Stimulated activated CD8-positive, alpha-beta memory T cell treated with anti-CD3 and anti-CD28 coated beads, Interleukin-15, amount 100 ng/mL, for 4 hours (primary cell): ENCODE results near the gene WDFY4.
"Not testable (repeated sequence)": the region's sequence is repeated elsewhere in the genome, so short reads cannot be mapped to it uniquely, and the experiment has no call there.

Experiments used
- DNase-seq, 2 donors: peaks; one replicate each; pipeline ENCODE4 v3.0.0-alpha.2; 2020; ENCODE audit warnings: low read depth in 2 of 2

The WDFY4 gene, protein sequence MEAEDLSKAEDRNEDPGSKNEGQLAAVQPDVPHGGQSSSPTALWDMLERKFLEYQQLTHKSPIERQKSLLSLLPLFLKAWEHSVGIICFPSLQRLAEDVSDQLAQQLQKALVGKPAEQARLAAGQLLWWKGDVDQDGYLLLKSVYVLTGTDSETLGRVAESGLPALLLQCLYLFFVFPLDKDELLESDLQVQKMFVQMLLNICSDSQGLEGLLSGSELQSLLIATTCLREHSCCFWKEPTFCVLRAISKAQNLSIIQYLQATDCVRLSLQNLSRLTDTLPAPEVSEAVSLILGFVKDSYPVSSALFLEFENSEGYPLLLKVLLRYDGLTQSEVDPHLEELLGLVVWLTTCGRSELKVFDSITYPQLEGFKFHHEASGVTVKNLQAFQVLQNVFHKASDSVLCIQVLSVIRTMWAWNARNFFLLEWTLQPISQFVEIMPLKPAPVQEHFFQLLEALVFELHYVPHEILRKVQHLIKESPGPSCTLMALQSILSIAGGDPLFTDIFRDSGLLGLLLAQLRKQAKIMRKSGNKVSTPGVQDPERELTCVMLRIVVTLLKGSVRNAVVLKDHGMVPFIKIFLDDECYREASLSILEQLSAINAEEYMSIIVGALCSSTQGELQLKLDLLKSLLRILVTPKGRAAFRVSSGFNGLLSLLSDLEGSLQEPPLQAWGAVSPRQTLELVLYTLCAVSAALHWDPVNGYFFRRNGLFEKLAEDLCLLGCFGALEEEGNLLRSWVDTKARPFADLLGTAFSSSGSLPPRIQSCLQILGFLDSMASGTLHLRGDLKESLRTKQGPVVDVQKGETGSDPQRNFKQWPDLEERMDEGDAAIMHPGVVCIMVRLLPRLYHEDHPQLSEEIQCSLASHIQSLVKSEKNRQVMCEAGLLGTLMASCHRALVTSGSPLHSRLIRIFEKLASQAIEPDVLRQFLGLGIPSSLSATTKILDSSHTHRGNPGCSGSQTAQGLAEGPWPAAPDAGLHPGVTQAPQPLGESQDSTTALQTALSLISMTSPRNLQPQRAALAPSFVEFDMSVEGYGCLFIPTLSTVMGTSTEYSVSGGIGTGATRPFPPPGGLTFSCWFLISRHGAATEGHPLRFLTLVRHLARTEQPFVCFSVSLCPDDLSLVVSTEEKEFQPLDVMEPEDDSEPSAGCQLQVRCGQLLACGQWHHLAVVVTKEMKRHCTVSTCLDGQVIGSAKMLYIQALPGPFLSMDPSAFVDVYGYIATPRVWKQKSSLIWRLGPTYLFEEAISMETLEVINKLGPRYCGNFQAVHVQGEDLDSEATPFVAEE (N-terminal part only)

DNA sequence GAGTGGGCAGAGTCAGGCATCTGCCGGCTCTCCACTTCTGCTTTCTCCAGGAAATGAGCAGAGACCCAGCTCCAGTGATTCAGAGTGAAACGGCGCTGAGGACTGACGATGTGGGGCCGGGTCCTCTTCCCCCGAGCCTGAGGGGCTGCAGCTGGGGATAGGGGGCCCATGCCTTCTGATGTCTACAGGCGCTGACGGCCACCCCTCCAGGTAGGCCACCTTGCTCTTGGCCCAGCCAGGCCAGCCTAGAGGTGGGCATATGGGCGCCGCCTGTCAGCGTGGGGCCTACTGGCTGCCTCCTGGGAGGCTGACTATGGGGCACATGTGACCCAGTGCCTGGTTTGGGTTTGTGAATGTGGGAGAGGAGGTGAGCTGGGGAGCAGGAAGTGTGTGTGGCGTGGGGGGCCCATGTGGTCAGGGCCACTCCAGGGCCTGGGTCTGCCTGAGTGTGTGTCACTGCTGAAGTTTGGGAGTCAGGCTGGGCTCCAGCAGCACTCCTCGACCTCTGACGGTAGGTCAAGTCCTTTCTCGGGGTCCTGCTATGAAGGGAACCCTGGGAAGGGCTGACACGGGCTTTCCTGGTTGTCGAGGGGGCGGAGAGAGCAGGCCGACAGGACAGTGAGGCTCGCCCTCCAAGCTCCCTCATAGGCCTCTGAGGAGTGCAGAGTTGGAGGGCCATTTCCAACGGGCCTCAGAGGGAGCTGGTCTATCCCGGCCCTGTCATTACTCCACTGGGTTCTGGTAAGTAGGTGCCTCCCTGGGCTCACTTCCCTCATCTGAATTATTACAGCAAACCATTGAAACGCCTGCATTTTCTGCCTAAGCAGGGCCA, at the start of gene WDFY4:
TSS of gene WDFY4 (plus strand) at position 82 of the 832 bp plus-strand sequence. CDS start 24,860 bp downstream, outside the sequence.
- DNase-seq, result no peak

DNA sequence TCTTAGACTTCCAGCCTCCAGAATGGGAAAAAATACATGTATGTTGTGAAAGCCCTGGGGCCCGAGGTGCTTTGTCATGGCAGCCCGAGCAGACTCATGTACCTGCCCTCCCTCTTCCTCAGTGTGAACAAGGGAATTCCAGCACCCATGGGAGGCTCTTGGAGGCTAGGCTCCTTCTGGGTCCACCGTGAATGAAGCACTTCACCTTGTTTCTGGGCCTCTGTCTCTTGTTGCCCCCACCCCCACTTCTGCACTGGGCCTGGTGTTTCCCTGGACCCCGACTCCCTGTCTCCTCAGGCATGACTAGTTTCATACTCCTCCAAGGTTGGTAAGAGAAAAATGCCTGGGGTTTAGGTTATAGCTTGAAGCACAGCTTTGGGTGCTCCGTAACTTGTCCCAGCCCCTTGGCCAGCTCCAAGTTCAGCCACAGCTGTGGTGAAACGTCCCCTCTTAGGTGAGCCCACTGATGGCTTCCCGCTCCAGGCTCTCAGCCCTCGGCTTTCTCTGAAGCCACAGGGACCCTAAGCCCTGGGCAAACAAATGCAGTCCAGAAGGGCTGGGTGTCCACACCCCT, 49.6 kb upstream of the WDFY4 start:
- DNase-seq, result no peak

DNA sequence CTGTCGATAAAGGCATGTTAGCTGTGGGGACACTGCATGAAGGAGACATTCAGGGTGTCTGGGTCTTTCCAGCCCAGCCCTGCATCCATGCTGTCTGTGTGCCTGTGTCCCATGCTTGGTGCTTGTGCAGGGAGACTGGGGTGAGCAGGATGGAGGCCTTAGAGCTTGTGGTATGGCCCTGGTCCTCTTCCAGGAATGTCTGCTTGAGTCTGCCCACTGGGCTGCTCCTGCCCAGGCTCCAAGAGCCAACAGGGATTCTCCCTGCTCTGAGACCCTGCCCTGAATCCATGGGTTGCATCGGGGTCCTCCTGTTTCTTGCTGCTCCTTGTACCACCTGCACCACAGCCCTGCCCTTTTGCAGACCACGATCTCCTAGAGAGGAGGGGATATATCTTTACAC, 48.4 kb upstream of the WDFY4 start:
- DNase-seq, result no peak

DNA sequence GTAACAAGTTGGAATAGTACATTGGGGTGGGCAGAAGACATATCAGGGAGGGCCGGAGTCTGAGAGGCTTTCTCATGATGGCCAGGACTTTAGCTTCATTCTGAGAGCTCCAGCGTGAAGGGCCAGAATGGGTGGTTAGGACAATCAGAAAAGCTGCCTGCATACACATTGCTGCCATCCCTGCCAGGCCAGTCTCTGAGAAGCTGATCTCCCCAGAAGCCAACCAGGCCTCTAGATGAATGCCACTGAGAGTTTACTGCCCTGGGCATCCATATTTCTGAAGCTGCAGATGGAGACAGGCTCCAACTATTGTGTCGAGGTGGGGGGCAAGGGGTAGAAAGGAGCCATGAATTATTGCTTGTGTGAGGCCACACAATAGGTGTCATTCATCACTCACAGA, 47.8 kb upstream of the WDFY4 start:
- no peak for DNase-seq

DNA sequence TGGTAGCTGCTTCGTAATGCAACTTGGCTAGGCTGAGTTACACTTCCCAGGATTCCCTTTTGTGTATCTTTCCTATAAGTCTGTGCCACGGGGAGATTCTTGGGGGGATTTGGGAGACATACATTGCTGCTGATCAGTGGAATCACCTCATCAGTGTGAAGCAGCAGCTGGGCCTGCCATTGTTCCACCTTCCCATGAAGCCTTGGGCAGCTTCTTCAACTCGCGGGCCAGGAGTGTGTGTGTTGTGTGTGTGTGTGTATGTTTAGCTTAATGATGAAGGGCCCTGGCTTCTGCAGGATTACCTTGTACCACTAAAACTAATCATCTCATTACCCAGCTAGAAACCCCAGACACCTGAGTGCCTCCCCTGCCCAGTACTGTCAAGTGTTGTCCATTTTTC, 46.5 kb upstream of the WDFY4 start:
- no peak for DNase-seq

DNA sequence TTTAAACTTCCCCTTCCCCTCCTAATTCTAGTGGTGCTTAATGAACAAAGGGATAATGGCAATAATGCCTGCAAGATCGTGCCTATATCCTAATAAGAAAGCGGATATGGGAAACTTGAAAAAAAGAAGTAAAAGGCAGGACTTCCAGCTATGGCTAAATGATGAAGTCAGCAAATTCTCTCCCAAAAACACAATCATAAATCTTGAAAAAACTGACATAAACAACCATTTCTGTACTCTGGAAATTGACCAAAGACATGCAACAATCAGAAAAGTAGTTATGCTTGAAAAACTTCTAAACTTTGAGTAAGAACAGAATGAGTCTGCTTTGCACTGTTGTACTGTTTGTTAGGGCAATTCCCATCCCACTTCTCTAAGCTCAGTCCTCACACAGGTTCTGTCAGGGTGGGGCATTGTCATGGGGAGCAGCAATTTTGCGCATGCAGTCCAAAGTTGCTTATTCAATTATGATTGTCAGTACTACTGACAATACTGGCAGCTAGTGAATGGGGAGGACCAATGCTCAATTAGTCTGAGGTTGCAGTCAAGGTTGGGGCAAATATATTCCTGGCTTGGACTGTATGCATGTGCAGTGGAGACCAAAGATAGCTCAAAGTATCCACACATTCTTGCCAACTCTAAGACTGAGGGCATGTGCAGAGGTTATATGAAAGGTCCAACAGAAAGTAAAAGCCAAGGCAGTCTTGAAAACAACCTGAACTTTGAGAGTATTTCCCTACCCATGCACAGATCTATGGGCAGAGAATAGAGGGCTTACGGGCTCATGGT, 45.7 kb upstream of the WDFY4 start:
- no peak for DNase-seq

DNA sequence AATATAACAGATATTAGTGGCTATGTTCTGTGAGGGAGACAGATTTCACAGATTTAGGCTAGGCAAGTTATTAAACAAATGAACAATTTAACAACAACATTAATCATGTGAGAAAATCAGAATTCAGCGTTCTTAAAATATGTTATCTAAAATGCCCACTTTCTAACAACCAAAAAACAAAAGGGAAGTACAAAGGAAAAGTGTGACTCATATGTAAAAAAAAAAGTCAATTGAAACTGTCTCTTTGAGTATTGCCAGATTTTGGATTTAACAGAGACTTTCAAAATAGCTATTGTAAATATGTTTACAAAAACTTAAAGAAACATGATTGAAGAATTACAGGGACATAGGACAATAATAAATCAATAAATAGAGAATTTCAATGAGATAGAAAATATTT, 45.0 kb upstream of the WDFY4 start:
- DNase-seq, result no peak

DNA sequence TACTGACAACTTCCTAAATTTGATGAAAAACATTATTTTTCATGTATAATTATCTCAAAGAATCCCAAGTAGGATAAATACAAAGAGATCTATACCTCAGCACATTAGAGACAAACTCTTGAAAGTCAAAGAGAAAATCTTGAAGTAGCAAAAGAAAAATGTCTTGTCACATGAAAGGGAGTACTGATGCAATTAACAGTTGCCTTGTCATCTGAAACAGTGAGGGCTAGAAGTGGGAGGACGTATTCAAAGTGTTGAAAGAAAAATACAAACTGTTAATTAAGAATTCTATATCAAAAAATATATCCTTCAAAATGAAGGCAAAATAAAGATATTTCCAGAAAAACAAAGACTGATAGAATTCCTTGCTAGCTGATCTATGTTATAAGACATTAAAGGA, 44.3 kb upstream of the WDFY4 start:
- no peak for DNase-seq

DNA sequence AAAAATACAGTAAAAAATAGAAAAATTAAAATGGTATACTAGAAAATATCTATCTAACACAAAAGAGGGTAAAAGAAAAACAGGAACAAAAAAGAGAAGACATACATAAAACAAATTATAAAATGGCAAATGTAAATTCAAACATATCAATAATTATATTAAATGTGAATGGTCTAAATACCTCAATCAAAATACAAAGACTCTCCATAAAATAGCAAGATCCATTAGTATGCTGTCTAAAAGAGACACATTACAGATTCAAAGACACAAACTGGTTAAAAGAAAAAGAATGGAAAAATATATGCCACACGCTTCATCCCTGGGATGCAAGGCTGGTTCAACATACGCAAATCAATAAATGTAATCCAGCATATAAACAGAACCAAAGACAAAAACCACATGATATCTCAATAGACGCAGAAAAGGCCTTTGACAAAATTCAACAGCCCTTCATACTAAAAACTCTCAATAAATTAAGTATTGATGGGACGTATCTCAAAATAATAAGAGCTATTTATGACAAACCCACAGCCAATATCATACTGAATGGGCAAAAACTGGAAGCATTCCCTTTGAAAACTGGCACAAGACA, 43.5 kb upstream of the WDFY4 start:
- DNase-seq, result not testable (repeated sequence)

DNA sequence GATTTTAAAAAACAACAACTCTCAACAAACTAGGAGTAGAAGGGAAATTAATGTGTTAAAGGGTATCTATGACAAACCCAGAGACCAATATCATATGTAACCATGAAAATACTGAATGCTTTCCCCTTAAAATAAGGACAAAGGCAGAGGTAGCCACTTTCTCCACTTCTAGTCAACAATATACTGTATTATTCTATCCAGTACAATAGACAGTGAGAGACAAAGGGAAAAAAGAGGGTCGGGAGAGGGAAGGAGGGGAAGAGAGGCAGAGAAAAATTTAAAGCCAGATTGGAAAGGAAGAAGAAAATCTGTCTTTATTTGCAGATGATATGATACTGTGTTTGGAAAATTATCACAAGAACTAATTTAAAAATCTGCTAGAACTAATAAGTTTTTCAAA, 39.1 kb upstream of the WDFY4 start:
- no peak for DNase-seq

DNA sequence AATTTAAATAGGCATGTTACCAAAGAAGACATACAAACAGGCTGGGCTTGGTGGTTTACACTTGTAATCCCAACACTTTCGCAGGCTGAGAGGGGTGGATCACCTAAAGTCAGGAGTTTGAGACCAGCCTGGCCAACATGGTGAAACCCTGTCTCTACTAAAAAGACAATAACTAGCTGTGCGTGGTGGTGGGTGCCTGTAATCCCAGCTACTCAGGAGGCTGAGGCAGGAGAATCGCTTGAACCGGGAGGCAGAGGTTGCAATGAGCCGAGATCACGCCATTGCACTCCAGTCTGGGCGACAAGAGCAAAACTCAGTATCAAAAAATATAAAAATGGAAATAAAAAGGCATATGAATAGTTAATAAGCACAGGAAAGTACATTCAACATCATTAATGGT, 37.6 kb upstream of the WDFY4 start:
- not testable (repeated sequence) for DNase-seq

DNA sequence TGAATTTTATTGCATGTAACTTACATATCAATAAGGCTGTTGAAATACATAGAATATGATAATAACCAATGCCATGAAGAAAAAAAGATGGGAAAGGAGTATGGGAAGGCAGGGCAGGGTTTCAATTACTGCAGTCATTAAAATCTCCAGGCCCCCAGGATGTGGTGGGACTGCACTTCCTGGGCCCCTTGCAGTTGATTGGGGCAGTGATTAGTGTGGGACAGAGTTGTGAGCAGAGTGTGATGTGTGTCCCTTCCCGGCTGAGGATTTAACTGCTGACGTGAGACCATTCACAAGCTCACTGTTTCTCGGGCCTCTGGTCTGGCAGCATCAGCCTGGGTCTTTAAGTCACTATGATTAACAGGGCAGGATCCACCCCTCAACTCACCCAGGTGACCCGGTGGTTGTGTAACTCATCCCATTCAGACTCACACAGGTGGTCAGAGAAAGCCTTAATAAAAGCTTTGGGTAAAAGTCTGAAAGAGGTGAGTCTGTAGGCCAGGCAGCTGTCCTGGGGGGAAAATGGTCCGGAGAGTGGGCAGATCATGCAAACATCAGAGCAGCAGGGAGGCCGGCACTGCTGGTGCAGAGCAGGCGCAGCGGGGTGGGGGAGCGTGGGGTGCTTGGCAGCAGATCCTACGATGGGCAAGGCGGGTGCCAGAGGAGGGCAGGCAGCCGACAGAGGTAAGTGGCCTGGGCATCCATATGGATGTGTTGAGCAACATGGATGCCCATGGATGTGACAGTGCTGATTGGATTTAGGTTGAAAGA, 36.3 kb upstream of the WDFY4 start:
- DNase-seq, result no peak

DNA sequence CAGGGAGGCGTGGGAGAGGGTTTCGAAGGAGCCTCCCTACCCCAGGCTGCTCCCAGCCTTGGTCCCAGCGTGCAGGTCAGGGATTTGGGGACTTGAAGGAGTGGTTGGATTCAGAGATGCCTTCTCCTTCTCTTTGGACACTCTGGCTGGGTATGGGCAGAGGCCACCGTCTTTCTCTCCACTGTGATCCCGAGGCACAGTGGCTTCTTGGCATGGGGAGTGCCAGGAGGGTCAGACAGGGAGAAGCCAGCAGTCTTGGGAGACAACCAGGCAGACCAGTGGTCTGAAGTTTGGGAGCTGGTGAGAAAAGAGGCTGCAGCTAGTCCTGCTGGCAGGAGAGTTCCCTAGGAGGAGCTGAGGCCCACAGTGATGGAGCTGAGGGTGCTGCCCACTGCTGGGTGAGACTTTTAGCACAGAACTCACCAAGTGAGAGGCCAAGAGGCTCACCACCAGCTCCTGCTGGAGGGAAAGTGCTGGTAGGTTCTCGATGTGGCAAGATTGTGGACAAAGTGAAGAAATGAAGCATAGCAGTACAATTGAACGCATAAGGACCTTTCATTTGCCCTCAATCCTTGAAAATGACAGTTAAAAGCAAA, 35.2 kb upstream of the WDFY4 start:
- DNase-seq, result no peak

DNA sequence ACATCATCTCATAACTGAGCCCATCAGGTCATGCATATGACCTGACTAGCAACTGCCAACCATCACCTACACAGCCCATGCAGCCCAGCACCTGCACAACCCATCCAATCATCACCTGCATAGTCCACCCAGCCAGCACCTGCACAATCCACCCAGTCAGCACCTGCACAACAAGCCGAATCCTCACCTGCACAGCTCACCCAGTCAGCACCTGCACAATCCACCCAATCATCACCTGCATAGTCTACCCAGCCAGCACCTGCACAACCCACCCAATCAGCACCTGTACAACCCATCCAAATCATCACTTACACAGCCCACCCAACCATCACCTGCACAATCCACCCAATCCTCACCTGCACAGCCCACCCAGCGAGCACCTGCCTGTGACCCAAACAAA, 33.4 kb upstream of the WDFY4 start:
- no peak for DNase-seq

DNA sequence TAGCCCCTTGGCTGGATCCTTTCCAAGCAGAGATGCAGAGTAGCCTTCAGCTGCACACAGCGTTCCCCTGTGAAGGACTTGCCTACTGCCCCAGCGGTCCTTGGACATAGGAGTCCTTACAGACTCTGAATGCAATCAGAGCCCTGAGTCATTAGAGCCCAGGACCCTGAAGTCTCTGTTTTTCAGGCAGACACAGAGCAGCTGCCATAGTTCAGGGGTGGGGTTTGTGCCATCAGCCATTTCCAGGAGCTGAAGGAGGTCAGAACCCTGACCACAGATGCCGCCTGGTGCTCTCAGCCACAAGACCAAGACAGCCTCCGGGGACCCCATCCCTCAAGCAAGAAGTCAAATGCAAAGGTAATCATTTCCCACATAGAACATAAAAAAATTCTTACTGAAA, 32.8 kb upstream of the WDFY4 start:
- no peak for DNase-seq

DNA sequence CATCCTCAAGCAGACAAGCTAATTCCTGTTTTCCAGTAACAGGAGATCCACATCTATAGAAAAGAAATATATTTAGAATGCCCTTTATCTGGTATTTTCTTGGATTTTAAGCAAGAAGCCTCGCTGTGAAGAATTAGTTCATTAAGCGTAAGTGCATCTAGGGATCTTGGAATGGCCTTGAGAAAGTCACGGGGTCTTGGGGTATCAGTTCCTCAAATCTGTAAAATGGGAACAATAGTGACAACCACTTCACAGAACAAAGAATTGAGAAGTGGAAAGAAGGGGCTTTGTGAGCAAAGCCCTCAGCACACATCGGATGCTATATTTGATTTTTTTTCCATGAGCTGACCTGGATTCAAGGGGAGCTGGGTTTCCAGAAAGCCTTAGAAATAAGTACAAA, 32.3 kb upstream of the WDFY4 start:
- DNase-seq, result no peak

DNA sequence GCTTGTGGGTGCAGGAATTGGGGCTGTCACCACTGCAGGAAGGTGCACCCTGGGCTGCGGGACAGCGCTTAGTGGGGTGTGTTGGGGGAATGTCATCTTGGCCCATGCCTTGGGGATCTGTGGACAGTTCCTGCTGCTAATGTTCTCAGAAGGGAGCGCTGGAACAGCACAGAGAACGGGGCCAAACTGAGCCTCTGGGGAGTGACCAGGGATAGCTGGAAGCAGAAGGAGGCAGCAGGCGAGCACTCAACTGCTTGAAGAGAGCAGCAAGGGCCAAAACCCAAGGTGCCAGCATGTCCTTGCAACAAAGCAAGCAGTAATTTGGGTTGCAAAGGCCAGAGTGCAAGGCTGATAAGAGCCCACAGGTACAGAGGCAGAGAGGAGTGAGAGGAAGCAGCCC, 31.3 kb upstream of the WDFY4 start:
- DNase-seq, result no peak

DNA sequence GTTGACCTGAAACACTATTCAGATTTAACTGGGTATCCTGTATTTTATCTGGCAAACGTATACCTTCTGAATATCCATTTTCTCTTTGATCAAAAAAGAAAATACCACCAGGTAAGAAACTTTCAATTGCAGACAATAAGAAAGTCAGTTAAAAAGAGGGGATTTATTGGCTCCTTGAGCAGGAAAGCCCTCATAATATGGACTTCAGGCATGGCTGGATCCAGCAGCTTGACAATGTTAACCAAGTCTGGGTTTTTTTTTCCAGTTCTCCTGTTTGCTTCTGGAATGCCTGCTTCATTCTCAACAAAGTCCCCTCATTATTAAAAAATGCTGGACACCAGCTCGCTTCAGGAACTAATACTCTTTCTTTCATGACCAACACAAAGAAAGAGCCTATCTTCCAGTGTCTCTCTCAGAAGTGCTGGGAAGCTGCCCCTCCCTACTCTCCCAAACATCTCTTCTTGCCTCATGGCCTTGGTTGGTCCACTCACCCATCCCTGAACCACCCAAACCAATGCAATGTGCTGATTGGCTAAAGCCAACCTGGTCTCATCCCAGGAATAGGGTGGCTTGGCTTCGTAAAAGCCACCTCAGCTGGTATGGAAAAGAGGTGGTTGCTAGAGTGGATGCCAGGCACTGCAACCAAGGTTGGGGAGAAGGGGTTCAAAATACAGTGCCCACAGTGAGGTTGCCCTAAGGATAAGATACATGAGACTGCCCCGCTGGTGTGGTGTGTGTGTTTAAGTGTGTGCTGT, 30.6 kb upstream of the WDFY4 start:
- no peak for DNase-seq
